Stimulated activated CD4-positive, alpha-beta T cell treated with anti-CD3 and anti-CD28 coated beads, Interleukin-1b, Interleukin-23, amount 100 ng/mL, for 24 hours (primary cell): ENCODE results near the gene RRP12.
"Not testable (repeated sequence)": the region's sequence is repeated elsewhere in the genome, so short reads cannot be mapped to it uniquely, and the experiment has no call there.

ENCODE experiments used
- DNase-seq, 4 experiments: peaks; one replicate each; pipeline ENCODE4 v3.0.0-alpha.2; 2020; ENCODE audit warnings: low read depth in 4 of 4, low spot score in 1 of 4

Gene RRP12, protein sequence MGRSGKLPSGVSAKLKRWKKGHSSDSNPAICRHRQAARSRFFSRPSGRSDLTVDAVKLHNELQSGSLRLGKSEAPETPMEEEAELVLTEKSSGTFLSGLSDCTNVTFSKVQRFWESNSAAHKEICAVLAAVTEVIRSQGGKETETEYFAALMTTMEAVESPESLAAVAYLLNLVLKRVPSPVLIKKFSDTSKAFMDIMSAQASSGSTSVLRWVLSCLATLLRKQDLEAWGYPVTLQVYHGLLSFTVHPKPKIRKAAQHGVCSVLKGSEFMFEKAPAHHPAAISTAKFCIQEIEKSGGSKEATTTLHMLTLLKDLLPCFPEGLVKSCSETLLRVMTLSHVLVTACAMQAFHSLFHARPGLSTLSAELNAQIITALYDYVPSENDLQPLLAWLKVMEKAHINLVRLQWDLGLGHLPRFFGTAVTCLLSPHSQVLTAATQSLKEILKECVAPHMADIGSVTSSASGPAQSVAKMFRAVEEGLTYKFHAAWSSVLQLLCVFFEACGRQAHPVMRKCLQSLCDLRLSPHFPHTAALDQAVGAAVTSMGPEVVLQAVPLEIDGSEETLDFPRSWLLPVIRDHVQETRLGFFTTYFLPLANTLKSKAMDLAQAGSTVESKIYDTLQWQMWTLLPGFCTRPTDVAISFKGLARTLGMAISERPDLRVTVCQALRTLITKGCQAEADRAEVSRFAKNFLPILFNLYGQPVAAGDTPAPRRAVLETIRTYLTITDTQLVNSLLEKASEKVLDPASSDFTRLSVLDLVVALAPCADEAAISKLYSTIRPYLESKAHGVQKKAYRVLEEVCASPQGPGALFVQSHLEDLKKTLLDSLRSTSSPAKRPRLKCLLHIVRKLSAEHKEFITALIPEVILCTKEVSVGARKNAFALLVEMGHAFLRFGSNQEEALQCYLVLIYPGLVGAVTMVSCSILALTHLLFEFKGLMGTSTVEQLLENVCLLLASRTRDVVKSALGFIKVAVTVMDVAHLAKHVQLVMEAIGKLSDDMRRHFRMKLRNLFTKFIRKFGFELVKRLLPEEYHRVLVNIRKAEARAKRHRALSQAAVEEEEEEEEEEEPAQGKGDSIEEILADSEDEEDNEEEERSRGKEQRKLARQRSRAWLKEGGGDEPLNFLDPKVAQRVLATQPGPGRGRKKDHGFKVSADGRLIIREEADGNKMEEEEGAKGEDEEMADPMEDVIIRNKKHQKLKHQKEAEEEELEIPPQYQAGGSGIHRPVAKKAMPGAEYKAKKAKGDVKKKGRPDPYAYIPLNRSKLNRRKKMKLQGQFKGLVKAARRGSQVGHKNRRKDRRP (N-terminal part only)

DNA sequence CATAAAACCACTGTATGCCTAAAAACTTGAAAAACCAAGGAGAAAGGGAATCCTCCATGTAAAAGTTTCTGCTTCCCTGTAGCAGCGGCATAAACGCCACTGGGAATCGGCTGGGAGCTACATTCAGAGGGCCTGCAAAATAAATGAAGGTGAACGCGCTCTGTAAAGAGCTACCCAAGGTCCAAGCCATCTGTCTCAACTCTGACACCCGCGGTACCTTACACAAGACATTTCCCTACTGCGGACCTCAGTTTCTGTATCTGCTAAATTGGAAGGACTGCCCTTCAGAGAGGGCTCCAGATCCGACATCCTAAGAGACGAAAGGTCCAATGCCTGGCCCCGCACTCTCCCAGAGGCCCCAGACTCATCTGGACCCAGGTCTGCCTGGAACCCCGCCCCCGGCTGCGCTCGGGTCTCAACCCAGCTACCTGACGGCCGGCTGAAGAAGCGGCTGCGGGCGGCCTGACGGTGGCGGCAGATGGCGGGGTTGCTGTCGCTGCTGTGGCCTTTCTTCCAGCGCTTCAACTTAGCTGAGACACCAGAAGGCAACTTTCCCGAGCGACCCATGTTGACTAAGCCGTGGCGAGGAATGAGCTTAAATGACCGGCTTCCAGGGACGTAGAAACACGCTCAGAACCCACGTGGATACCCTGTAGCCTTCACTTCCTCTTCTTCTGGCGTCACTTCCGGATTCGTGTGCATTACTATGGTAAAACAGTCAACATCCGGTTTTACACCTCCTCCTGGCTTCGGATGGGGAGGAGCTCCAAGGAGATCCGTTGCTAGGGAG, at the start of gene RRP12:
Gene RRP12 (minus strand): TSS at position 676 of the 790 bp plus-strand sequence. CDS start 109 bp downstream, at position 567.
- DNase-seq: peak; percentile 56 to 73 (median 68)

DNA sequence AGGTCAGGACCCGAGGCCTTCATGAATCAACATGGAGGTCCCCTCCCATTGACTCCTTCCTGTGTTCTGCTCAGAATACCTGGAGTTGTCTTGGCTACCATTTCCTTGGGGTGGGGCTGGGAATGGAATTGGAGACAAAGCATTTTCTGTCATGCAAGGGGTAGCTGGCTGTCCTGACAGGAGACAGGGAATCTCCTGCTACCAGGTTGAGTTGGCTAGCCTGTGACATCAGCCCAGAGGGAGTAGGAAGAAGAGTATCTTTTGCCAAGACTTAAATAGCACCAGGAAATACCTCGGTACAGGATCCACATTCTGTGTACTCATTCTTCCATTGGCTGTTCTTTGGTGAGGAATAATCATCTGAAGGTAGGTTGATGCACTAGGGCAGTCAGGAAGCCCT, 49.7 kb upstream of the RRP12 start:
- no peak for DNase-seq

DNA sequence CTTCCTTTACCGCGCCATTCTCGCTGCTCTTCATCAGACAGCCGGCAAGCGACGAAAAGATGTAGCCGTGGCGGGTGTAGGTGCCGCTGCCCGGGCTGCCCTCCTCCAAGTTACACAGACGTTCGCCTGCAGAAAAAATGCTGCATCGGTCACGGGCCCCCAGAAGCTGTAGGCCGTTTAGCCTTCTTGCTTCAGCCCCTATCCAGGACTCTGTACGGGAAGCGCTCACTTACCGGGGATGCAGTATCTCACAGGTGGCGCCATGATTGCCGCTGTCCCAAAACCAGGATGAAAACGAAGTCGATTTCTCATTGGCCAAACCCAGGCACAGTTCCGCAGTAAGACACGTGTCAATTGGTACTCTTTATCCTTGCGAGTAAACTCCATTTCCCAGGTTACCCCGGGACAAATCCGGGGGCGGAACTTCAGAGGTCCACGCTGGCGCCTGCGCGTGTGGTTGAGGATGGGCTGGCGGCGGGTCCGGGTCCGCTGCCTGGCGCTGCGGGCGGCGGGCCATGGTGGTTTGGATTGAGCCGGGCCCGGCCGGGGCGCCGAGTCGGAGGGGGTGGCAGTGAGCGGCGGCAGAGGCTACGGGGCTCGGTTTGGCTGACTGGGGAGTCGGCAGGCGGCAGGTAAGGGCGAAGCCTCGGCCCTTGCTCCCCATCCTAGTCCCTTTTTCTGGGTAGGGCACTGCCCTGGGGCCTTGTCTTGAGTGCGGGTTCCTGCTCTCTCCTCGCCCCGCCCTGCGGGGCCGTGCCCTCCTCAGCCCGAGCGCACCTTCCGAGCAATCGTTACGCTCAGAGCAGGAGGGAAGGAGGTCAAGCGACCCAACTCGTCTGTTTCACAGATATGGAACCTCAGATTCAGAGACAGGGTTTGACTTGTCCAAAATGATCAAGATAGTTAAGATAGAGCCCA, 44.8 kb upstream of the RRP12 start, which contains the start of the genes EXOSC1 and ZDHHC16:
Gene EXOSC1 (minus strand): TSS at position 285 of the 918 bp plus-strand sequence. CDS start 21 bp downstream, at position 264.
Gene ZDHHC16 (plus strand): TSS at position 454 of the 918 bp plus-strand sequence. CDS start 5,501 bp downstream, outside the sequence.
- peak; percentile 76 to 93 (median 86) for DNase-seq

DNA sequence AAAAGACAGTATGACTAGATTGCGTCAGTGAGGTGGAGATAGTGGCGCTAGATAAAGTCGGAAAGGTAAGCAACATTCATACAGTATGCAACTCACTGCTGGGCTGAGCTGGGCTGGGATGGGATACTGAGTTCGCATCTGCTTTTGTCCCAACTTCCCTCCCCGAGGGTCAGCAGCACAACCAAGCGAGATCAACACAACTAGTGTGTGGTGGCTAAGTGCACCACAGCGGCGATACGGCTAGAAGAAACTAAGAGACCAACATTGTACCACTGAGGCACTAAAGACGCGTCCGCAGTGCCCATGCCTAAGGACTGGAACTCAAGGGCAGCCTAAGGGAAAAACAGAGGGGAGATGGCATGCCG, 44.2 kb upstream of the RRP12 start:
- no peak for DNase-seq

GRCh38 chr10:97444212-97444611, 43.1 kb upstream of the RRP12 start:
- no peak for DNase-seq

DNA sequence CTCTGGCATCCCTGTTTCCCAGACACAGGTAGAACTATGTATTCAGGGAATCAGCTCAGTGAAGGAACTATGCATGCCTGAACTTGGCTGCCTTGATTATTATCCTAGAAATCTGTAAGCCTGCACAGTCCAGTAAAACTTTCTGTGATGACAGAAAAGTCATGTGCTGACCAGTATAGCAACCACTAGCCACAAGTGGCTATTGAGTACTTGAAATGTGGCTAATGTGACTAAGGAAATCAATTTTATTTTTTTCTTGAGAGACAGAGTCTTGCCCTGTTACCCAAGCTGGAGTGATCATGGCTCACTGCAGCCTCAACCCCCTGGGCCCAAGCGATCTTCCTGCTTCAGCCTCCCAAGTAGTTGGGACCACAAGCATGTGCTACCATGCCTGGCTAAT, 41.1 kb upstream of the RRP12 start:
- no peak for DNase-seq

DNA sequence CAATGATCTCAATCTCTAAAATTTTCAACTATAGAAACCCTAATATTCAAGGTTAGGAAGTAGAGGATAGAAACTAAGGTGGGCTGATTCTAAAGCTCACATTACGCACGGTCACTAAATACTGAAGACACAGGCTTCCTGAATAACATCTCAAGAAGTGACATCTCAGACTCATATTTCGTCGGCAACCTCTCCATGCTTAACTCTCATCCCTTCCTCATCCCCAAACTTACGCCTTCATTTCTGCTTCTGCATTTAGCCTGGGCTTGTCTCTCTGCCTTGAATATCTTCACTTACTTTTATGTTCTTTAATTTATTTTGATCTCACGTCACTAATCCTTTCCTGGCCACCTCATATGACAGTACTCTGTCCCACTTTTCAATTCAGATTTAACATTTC, 34.1 kb upstream of the RRP12 start:
- no peak for DNase-seq

DNA sequence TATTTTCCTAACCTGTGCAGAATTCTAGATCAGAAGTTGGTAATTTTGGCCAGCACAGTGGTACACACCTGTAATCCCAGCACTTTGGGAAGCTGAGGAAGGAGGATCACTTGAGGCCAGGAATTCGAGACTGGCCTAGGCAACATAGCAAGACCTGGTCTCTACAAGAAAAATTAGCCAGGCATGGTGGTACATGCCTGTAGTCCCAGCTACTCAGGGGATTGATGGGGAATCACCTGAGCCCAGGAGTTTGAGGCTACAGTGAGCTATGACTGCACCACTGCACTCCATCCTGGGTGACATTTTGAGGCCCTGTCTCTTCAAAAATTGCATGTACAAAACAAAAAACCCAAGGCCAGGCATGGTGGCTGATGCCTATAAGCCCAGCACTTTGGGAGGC, 33.4 kb upstream of the RRP12 start:
- no peak for DNase-seq

- DNase-seq: no peak
These were observed 32.9 kb upstream of the RRP12 start for GRCh38 chr10:97434055-97434454.

DNA sequence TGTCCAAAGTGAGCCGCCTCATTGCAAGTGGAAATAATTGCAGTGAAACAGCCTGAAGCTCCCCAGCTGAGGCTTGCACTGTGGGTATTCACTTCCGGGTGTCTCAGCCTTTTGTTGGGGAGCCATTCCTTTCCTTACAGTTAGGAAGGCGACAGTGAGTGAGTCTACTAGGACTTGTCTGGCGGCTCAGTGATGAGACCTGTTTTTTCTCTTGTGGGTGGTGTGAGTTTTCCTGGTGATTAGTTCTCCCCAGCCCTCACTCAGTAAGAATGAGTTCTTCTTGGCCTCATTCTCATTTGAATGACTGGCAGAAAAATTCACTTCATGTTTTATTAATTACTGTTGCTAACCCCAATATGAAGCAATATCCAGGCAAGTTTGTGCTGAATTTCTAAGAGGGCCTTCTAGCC, 27.4 kb upstream of the RRP12 start:
- no peak for DNase-seq

DNA sequence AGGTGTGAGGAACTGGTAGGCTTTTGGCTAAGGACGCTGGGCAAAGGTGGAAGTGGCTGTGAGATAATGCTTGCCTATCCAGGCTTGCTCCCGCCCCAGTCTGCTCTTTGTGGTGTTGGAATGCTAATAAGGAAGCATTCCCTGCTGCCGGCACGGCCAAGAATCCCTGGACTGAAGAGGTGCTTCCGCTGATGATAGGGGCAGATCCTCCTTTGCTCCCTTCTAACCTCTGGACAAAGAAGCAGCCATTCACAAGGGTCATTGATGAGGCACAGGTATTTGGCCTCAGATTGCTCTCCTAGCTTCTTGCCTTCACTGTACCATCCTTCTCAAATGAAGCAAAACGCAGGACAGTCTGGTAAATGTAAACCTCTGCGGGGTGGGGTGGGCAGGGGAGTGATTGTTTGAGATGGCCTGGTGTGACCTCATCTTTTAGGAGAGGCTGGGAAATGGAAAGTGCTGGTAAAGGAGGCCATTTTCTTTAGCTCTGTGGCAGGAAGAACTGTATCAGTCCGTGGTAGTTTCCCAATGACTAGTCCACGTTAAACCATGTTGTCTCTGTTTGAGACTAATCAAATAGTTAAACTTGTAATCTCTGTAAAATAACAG, 26.5 kb upstream of the RRP12 start:
- DNase-seq: no peak

GRCh38 chr10:97426776-97427570, 25.8 kb upstream of the RRP12 start:
- no peak for DNase-seq

- DNase-seq: peak; percentile 75 to 93 (median 88)
These were observed 25.0 kb upstream of the RRP12 start, which contains the start of gene PGAM1 for GRCh38 chr10:97425964-97426775. Gene PGAM1 (plus strand): TSS chr10:97426191. CDS start chr10:97426308, 117 bp downstream.

DNA sequence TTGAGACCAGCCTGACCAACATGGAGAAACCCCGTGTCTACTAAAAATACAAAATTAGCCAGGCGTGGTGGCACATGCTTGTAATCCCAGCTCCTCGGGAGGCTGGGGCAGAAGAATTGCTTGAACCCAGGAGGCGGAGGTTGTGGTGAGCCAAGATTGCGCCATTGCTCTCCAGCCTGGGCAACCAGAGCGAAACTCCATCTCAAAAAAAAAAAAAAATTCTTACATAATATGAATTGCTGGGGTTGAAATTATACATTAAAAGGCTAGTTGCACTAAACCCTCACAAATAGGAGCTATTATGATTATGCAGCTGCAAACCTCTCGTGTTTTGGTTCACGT, 22.6 kb upstream of the RRP12 start:
- DNase-seq: not testable (repeated sequence)

- no peak for DNase-seq
These were observed 15.4 kb upstream of the RRP12 start for GRCh38 chr10:97416565-97416964.

- peak in 1 of 4 experiments; percentile 59 for DNase-seq
These were observed 11.8 kb upstream of the RRP12 start for GRCh38 chr10:97412891-97413304.

GRCh38 chr10:97411406-97411805, 10.3 kb upstream of the RRP12 start:
- no peak for DNase-seq
